ENCODE results near the gene CORT.

Gene CORT

DNA sequence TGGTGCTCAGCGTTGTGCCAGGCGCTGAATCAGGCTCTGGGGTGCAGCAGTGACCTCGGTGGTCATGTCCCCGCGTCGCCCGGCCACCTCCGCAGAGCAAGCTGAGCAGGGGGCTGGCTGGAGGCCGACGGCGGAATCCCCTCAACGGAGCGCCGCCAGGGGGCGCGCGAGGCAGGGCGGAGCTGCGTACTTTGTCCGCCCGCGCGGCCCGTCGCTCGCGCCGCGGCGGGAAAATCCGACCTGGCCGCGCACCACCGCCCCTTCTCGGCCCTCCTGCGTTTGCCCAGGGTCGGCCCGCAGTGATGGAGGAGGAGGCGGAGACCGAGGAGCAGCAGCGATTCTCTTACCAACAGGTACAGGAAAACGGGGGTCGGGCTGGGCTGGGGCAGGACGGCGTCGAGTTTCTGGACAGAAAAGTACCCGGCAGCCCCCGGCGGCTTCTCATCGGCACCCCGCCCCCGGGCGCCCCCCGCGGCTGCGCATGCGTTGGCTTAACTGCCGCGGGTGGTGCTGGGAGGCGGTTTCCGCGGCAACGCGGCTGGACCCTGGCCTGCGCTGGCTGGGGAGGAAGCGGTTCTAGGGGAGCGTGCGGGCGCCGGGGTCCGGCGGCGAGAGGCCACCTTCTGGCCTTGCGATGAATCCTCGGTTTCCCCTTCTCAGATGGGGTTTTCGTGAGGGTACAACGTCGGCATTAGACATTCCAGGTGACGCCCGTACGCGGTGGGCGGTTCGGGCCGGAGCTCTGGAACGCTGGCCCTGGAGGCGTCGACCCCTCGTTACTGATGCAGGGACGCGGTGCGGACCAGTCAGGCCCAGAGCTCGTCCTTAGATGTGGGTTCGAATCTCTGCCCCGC, 19.4 kb upstream of the CORT start, which contains the start of gene CENPS:
TSS of gene CENPS (plus strand) at position 218 of the 854 bp plus-strand sequence. CDS start at position 303, 85 bp downstream.
- TF ChIP-seq, protein P1, sequence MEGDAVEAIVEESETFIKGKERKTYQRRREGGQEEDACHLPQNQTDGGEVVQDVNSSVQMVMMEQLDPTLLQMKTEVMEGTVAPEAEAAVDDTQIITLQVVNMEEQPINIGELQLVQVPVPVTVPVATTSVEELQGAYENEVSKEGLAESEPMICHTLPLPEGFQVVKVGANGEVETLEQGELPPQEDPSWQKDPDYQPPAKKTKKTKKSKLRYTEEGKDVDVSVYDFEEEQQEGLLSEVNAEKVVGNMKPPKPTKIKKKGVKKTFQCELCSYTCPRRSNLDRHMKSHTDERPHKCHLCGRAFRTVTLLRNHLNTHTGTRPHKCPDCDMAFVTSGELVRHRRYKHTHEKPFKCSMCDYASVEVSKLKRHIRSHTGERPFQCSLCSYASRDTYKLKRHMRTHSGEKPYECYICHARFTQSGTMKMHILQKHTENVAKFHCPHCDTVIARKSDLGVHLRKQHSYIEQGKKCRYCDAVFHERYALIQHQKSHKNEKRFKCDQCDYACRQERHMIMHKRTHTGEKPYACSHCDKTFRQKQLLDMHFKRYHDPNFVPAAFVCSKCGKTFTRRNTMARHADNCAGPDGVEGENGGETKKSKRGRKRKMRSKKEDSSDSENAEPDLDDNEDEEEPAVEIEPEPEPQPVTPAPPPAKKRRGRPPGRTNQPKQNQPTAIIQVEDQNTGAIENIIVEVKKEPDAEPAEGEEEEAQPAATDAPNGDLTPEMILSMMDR (IDR thresholded peaks at IDR 0.05; ENCODE audit: low read depth, low read length) = peak; percentile 80
- H3K4me3 ChIP-seq (ENCODE audit: low read depth, low read length) = peak within 1 kb of the TSS; percentile 88
- peak; percentile 87 for DNase-seq (ENCODE audit: low read depth, low spot score)
- in situ Hi-C loops (cut with HindIII; ENCODE audit: low sequenced_read_pairs) = no loop called here

GRCh38 chr1:10431070-10431730, 18.6 kb upstream of the CORT start:
- no peak for DNase-seq (ENCODE audit: low read depth, low spot score)
- in situ Hi-C loops (cut with HindIII; ENCODE audit: low sequenced_read_pairs) = no loop called here
- peak overlapping the region; percentile 88 for H3K4me3 ChIP-seq (ENCODE audit: low read depth, low read length)
- TF ChIP-seq, protein P1 (IDR thresholded peaks at IDR 0.05; ENCODE audit: low read depth, low read length) = no peak

DNA sequence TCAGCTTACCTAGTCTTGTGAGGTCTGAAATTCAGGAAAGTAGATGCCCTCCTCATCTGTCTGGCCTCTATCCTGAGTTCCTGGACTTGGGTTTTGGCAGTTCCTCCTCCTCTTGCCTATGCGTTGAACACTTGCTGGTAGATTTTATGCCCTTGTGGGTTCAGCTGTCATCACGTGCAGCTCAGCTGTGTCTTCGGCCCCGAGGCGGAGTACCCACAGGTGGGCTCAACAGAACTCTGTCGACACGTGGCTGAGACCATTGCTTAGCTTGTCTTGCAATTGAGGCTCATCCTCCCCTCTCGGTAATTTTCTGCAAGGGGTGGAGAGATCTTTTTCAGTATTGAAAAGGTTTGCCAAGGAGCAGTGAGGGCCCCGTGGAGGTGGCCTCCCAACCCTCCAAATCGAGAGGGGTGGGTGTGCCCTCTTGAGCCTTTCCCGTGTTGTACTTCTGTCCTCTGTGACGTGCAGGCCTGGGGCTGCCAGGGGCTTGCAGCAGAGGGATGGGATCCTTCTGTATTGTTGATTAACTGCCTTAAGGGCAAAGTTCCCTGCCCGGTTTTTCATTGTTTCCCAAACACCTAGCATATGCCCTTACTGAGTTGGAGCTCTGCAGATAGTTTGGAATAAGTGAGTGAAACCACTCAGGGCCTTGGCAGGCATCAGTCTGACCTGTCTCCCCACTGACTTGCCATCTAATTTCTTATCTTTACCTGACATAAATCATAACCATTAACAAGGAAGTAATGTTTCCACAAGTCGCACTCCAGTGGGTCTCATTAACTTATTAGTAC, 16.7 kb upstream of the CORT start:
- in situ Hi-C loops (cut with HindIII; ENCODE audit: low sequenced_read_pairs) = no loop called here
- TF ChIP-seq, protein P1 (IDR thresholded peaks at IDR 0.05; ENCODE audit: low read depth, low read length) = no peak
- DNase-seq (ENCODE audit: low read depth, low spot score) = no peak
- no peak overlapping the region for H3K4me3 ChIP-seq (ENCODE audit: low read depth, low read length)

DNA sequence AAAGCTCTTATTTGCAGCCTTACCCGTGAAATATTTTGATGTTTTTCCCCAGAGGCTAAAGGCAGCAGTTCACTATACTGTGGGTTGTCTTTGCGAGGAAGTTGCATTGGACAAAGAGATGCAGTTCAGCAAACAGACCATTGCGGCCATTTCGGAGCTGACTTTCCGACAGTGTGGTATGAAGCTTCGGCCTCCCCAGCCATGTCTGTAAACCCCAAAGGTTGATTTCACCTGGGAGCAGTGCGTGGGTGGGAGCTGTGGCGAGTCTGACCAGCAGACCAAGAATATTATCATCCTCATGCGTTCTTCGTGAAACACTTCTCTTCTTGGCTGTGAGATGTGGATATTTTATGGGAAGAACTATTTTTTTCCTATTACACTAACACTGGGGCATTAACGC, 16.0 kb upstream of the CORT start:
- no peak overlapping the region for H3K4me3 ChIP-seq (ENCODE audit: low read depth, low read length)
- DNase-seq (ENCODE audit: low read depth, low spot score) = no peak
- TF ChIP-seq, protein P1 (IDR thresholded peaks at IDR 0.05; ENCODE audit: low read depth, low read length) = no peak
- in situ Hi-C loops (cut with HindIII; ENCODE audit: low sequenced_read_pairs) = no loop called here

DNA sequence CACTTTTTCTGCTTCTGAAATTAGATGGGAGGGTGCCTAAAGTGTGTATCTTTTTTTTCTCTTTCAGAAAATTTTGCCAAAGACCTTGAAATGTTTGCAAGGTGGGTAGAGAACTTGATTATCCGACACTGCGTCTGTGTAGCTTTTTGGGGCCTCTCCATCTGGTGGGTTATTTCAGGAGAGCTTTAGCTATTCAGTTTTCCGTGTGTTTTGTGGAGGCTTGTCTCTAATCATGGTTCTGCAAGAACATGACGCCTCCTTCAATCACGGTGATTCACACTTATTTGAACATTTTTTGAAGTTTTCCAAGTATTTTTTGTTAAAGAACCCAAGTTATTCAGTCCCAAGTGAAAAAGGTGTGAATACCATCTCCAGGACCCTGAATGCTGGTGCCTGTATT, 15.2 kb upstream of the CORT start:
- in situ Hi-C loops (cut with HindIII; ENCODE audit: low sequenced_read_pairs) = no loop called here
- TF ChIP-seq, protein P1 (IDR thresholded peaks at IDR 0.05; ENCODE audit: low read depth, low read length) = no peak
- no peak for DNase-seq (ENCODE audit: low read depth, low spot score)
- no peak overlapping the region for H3K4me3 ChIP-seq (ENCODE audit: low read depth, low read length)

DNA sequence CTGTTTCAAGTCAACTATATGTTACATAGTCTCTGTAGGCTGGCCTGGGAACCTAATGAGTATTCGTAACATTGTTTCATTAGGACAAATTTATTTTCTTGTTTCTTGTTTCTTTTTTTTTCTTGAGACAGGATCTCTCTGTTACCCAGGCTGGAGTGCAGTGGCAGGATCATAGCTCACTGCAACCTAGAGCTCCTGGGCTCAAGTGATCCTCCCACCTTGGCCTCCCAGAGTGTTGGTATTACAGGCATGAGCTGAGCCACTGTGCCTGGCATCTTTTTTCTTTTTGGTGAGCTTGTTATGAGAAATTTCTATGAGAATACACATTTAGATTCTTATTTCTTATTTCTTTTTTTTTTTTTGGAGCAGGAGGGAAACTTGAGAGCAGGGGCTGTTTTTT, 12.8 kb upstream of the CORT start:
- no peak overlapping the region for H3K4me3 ChIP-seq (ENCODE audit: low read depth, low read length)
- TF ChIP-seq, protein P1 (IDR thresholded peaks at IDR 0.05; ENCODE audit: low read depth, low read length) = no peak
- in situ Hi-C loops (cut with HindIII; ENCODE audit: low sequenced_read_pairs) = no loop called here
- DNase-seq (ENCODE audit: low read depth, low spot score) = no peak

Measured in astrocyte of the spinal cord (primary cell).